HEK293 (cell line): ENCODE results near the gene VRK3.

Experiments used
- CTCF ChIA-PET: fragments of 350-600 bp; formaldehyde crosslinking; extraction: SDS; loops from one replicate; lab custom pipeline; 2021; ENCODE audit warnings: antibody characterized with exemption; lab: Yijun Ruan, JAX
- POLR2A ChIA-PET: fragments of 300-600 bp; formaldehyde crosslinking; extraction: SDS; loops from one replicate; lab custom pipeline; 2020; ENCODE audit warnings: antibody characterized with exemption, inconsistent platforms; lab: Yijun Ruan, JAX
- H3K27ac ChIP-seq: fragments of 200-500 bp; sonication (Bioruptor generic); 2 replicates; pipeline ENCODE4 v1.5.1; 2014; ENCODE audit warnings: low read depth, low read length, control low read depth, inconsistent platforms; ENCODE audit errors: extremely low read depth
- H3K36me3 ChIP-seq, 2 experiments: fragments of 200-500 bp in 1 of 2; sonication (Bioruptor generic) in 1 of 2; 1 replicate in 1 of 2; 2 replicates in 1 of 2; pipeline ENCODE4 v1.5.1; 2014 to 2017; ENCODE audit warnings: inconsistent platforms in 2 of 2, low read length in 2 of 2; ENCODE audit not compliant: control insufficient read depth in 2 of 2, insufficient read depth in 1 of 2
- H3K4me1 ChIP-seq: fragments of 200-500 bp; sonication (Bioruptor generic); 2 replicates; pipeline ENCODE4 v1.5.1; 2014; ENCODE audit warnings: mild to moderate bottlenecking, low read length, inconsistent platforms; ENCODE audit not compliant: control insufficient read depth, insufficient read depth
- H3K4me3 ChIP-seq: 2 replicates; pipeline ENCODE4 v1.5.1; 2011; ENCODE audit warnings: low read depth, mild to moderate bottlenecking, control low read depth, low read length, moderate library complexity
- H3K9me3 ChIP-seq: fragments of 200-500 bp; sonication (Bioruptor generic); 2 replicates; pipeline ENCODE4 v1.5.1; 2014; ENCODE audit warnings: low read depth, low read length, inconsistent platforms; ENCODE audit not compliant: control insufficient read depth, insufficient read depth
- RBAK ChIP-seq: fragments of 450-650 bp; formaldehyde crosslinking; IDR thresholded peaks from 2 replicates; pipeline ENCODE4 v1.5.1; 2016; ENCODE audit warnings: missing biosample characterization, missing genetic modification characterization
- SCRT2 ChIP-seq: fragments of 450-650 bp; formaldehyde crosslinking; IDR thresholded peaks from 2 replicates; pipeline ENCODE4 v1.5.1; 2016; ENCODE audit warnings: missing biosample characterization, missing genetic modification characterization
- ZBTB10 ChIP-seq: fragments of 450-650 bp; formaldehyde crosslinking; IDR thresholded peaks from 2 replicates; pipeline ENCODE4 v1.5.1; 2016; ENCODE audit warnings: missing biosample characterization, missing genetic modification characterization
- ZBTB7A ChIP-seq: fragments of 450-650 bp; formaldehyde crosslinking; IDR thresholded peaks from 2 replicates; pipeline ENCODE4 v1.5.1; 2016; ENCODE audit warnings: low read depth, missing biosample characterization, missing genetic modification characterization
- ZNF174 ChIP-seq: fragments of 450-650 bp; formaldehyde crosslinking; IDR thresholded peaks from 2 replicates; pipeline ENCODE4 v1.5.0; 2017; ENCODE audit warnings: missing biosample characterization, mild to moderate bottlenecking, missing genetic modification characterization
- ZNF18 ChIP-seq: fragments of 450-650 bp; formaldehyde crosslinking; IDR thresholded peaks from 2 replicates; pipeline ENCODE4 v1.5.1; 2016; ENCODE audit warnings: missing biosample characterization, missing genetic modification characterization
- ZNF2 ChIP-seq: fragments of 450-650 bp; formaldehyde crosslinking; IDR thresholded peaks from 2 replicates; pipeline ENCODE4 v1.5.1; 2016; ENCODE audit warnings: missing biosample characterization, missing genetic modification characterization
- ZNF266 ChIP-seq: fragments of 450-650 bp; formaldehyde crosslinking; IDR thresholded peaks from 2 replicates; pipeline ENCODE4 v1.5.1; 2016; ENCODE audit warnings: missing biosample characterization, missing genetic modification characterization, low read depth
- ZNF391 ChIP-seq: fragments of 450-650 bp; formaldehyde crosslinking; IDR thresholded peaks from 2 replicates; pipeline ENCODE4 v1.5.1; 2016; ENCODE audit warnings: low read depth, missing biosample characterization, missing genetic modification characterization, borderline replicate concordance
- ZNF433 ChIP-seq: fragments of 450-650 bp; formaldehyde crosslinking; IDR thresholded peaks from 2 replicates; pipeline ENCODE4 v1.5.1; 2016; ENCODE audit warnings: missing biosample characterization, missing genetic modification characterization, low read depth
- ZNF473 ChIP-seq: fragments of 450-650 bp; formaldehyde crosslinking; IDR thresholded peaks from 2 replicates; pipeline ENCODE4 v1.5.1; 2017; ENCODE audit warnings: missing biosample characterization, missing genetic modification characterization
- ZNF513 ChIP-seq: fragments of 450-650 bp; IDR thresholded peaks from 2 replicates; pipeline ENCODE4 v1.5.1; 2018; ENCODE audit warnings: missing biosample characterization, missing genetic modification characterization
- ZNF645 ChIP-seq: fragments of 450-650 bp; formaldehyde crosslinking; IDR thresholded peaks from 2 replicates; pipeline ENCODE4; 2016; ENCODE audit warnings: missing biosample characterization, missing genetic modification characterization
- ZNF76 ChIP-seq: fragments of 450-650 bp; formaldehyde crosslinking; IDR thresholded peaks from 2 replicates; pipeline ENCODE4; 2016; ENCODE audit warnings: low read depth, missing biosample characterization, missing genetic modification characterization, borderline replicate concordance

Gene VRK3

GRCh38 chr19:50002386-50002960, 22.7 kb downstream of the VRK3 start (continued):
- no peak for TF ChIP-seq ZNF266 (tag by site-specific recombination)
- TF ChIP-seq ZNF473: no peak
- TF ChIP-seq ZNF2 (tag by site-specific recombination): no peak
- TF ChIP-seq ZNF18: no peak
- TF ChIP-seq RBAK: no peak
- TF ChIP-seq, all 188 proteins: peak for 0

- TF ChIP-seq ZNF433 (tag by site-specific recombination) (no peak), SCRT2 (tag by site-specific recombination) (peak; percentile 63)
- H3K27ac ChIP-seq: no peak overlapping the region
- H3K9me3 ChIP-seq: no peaks in the 10 kb centered on the region
- H3K4me3 ChIP-seq: no peak overlapping the region
- H3K36me3 ChIP-seq: peaks cover 32 to 82% of the 10 kb centered on the region in 2 experiments
- ChIA-PET POLR2A (interaction anchor here (0.8 to 1.1 kb wide), 2 partner anchors 72 to 82 kb away, joined by 3 read pairs; no protein-coding TSS in a partner anchor), CTCF (interaction anchor here (1.0 to 1.4 kb wide), 2 partner anchors 16 to 71 kb away, joined by 3 read pairs; no protein-coding TSS in a partner anchor)
- peaks cover 5% of the 10 kb centered on the region; the same call in 1 of the 2 replicates for H3K4me1 ChIP-seq
These were observed 23.4 kb downstream of the VRK3 start for GRCh38 chr19:50001775-50002174.

- no peaks in the 10 kb centered on the region for H3K9me3 ChIP-seq
- H3K4me3 ChIP-seq: no peak overlapping the region
- POLR2A ChIA-PET: interaction anchor here (0.8 kb wide), 1 partner anchor 82 kb away, joined by 3 read pairs; no protein-coding TSS in a partner anchor
- peaks cover 34 to 80% of the 10 kb centered on the region in 2 experiments for H3K36me3 ChIP-seq
- CTCF ChIA-PET: interaction anchor here (1.4 kb wide), 1 partner anchor 16 kb away, joined by 3 read pairs; no protein-coding TSS in a partner anchor
- peaks cover 5% of the 10 kb centered on the region; the same call in 1 of the 2 replicates for H3K4me1 ChIP-seq
- TF ChIP-seq ZBTB7A (no peak), ZNF2 (tag by site-specific recombination) (no peak), ZNF76 (tag by site-specific recombination) (no peak), ZNF513 (no peak), ZNF391 (tag by site-specific recombination) (no peak), ZBTB10 (no peak), ZNF645 (tag by site-specific recombination) (no peak), ZNF174 (no peak)
- H3K27ac ChIP-seq: no peak overlapping the region
These were observed 24.2 kb downstream of the VRK3 start for GRCh38 chr19:50000841-50001557.
